Endothelial cell (in vitro differentiated cells): Measurements from ENCODE around the gene UMPS. TPM values are rescaled to one million over a fixed set of nuclear protein-coding genes. Genes with fewer than 3 reads are reported as not detected.

Experiments used
- DNase-seq: peaks from one replicate; pipeline ENCODE4 v3.0.0; 2021; ENCODE audit warnings: low spot score
- H3K27ac Mint-ChIP-seq: one replicate; pipeline ENCODE4 v1.8.0; 2021; ENCODE audit warnings: mixed read lengths, inconsistent platforms; ENCODE audit not compliant: unreplicated experiment
- H3K27me3 Mint-ChIP-seq: one replicate; pipeline ENCODE4 v1.8.0; 2021; ENCODE audit warnings: mild to moderate bottlenecking, moderate library complexity, mixed read lengths, inconsistent platforms; ENCODE audit not compliant: unreplicated experiment
- H3K36me3 Mint-ChIP-seq: one replicate; pipeline ENCODE4 v1.8.0; 2021; ENCODE audit warnings: mild to moderate bottlenecking, low read depth, mixed read lengths, inconsistent platforms; ENCODE audit not compliant: unreplicated experiment
- H3K4me1 Mint-ChIP-seq: one replicate; pipeline ENCODE4 v1.8.0; 2021; ENCODE audit warnings: mild to moderate bottlenecking, mixed read lengths, inconsistent platforms; ENCODE audit not compliant: unreplicated experiment
- H3K4me3 Mint-ChIP-seq: one replicate; pipeline ENCODE4 v1.8.0; 2021; ENCODE audit warnings: mild to moderate bottlenecking, mixed read lengths, inconsistent platforms; ENCODE audit not compliant: unreplicated experiment
- H3K9me3 Mint-ChIP-seq: one replicate; pipeline ENCODE4 v1.8.0; 2021; ENCODE audit warnings: mixed read lengths, inconsistent platforms; ENCODE audit not compliant: unreplicated experiment
- total RNA-seq: library from RNA; stranded (reverse); fragmentation: NEBNext Ultra II Directional; extraction: Animal tissue kit (Norgen Biotek cat#: 25700); gene quantifications from one replicate; pipeline ENCODE4 v1.2.1, GENCODE V29; 2021; ENCODE audit not compliant: unreplicated experiment
- TF ChIP-seq, protein P1 (sequence below): fragments of 200-600 bp; sonication (generic); IDR thresholded peaks from one replicate; pipeline ENCODE4 v1.5.0; 2021; ENCODE audit warnings: antibody characterized with exemption; ENCODE audit not compliant: unreplicated experiment

Gene UMPS
- total RNA-seq, 1 donor from 2014 or later = 27.1 TPM

DNA sequence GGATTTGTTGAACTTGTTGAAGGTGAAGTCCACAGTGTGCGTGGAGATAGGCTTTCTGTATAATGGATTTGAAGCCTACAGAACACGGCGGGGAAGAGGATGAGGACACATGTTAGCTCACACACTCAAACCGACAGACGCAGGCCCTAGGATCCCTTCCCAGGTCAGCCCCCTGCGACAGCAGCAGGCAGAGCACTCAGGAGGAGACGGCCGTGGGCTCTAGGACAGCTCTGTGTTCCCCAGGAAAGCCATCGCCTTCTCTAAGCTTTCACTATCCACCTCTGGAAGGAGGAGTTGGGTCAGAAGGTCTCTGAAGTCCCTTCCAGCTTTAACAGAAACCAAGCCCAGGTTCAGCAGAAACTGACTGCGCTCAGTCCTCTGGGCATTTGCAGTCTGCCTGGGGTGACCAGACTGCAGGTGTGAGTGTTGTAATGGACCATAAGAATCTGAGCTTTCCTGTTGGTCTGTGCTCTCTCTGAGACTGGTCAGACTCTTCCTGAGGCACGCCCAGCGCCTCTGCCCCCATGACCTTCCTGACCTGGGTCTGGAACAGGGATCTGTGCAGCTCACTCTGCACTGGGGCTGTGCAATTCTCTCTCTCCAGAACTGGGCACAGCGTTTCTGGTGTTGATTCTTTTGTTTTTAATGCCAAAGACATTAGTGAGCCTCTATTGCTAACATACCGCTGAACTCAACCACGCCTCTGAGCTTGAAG is 33.5 kb downstream of the UMPS start:
- TF ChIP-seq, protein P1, sequence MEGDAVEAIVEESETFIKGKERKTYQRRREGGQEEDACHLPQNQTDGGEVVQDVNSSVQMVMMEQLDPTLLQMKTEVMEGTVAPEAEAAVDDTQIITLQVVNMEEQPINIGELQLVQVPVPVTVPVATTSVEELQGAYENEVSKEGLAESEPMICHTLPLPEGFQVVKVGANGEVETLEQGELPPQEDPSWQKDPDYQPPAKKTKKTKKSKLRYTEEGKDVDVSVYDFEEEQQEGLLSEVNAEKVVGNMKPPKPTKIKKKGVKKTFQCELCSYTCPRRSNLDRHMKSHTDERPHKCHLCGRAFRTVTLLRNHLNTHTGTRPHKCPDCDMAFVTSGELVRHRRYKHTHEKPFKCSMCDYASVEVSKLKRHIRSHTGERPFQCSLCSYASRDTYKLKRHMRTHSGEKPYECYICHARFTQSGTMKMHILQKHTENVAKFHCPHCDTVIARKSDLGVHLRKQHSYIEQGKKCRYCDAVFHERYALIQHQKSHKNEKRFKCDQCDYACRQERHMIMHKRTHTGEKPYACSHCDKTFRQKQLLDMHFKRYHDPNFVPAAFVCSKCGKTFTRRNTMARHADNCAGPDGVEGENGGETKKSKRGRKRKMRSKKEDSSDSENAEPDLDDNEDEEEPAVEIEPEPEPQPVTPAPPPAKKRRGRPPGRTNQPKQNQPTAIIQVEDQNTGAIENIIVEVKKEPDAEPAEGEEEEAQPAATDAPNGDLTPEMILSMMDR = no peak
- no peaks in the 10 kb centered on the region for H3K9me3 Mint-ChIP-seq
- peaks cover 8% of the 10 kb centered on the region for H3K4me1 Mint-ChIP-seq
- H3K36me3 Mint-ChIP-seq = peaks cover 13% of the 10 kb centered on the region
- DNase-seq = no peak
- H3K27me3 Mint-ChIP-seq = peaks cover 1% of the 10 kb centered on the region
- H3K27ac Mint-ChIP-seq = no peak overlapping the region
- H3K4me3 Mint-ChIP-seq = no peak overlapping the region

DNA sequence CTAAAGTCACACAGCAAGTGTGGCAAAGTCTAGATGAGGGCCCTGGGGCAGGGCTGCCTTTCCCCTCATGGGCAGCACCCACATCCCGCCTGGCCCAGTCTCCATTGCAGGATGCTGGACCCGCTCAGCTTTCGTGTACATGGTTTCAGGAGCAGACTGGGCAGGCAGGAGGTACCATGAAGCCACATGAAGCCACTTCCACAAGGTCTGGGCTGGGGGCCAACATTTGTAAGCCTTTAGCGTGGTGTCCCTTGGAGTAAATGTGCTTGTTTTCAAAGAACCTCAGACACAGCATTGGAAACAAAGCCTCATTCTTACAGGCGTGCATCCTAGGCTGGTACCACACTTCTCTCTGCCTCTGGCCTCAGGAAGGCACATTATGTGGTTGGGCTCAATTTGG is 34.5 kb downstream of the UMPS start:
- TF ChIP-seq, protein P1 = no peak
- peaks cover 15% of the 10 kb centered on the region for H3K36me3 Mint-ChIP-seq

DNA sequence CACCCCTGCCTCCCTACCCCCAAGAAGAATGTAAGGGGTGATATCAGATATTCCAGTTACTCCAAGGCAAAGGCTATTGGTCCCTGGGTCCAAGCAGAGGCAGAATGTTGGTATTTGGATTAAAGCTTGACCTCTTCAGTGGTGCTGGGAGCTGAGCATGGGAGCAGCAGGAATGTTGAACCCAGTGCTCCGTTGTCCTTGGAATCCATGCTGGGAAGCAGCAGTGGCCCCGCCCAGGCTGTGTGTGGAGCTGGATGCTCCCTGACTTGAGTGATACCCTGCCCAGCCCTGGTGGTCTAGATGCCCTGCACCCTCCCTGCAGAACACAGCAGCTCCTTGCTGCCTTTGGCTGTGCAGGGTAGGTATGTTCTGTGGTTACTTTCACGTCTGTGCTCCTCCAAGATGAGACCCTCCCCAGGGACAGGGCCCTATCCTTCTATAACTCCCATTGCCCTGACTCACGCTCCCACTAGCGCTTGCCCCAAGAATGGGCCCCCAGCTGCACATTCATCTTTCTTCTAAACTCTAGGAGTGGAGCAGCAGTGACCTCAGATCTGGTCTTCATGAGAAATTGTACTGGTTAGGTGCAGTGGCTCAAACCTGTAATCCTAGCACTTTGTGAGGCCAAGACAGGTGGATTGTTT is 35.1 kb downstream of the UMPS start:
- Mint-ChIP-seq H3K27me3 (no peaks in the 10 kb centered on the region), H3K4me1 (peaks cover 8% of the 10 kb centered on the region), H3K27ac (no peak overlapping the region), H3K4me3 (no peak overlapping the region), H3K36me3 (peaks cover 18% of the 10 kb centered on the region), H3K9me3 (no peaks in the 10 kb centered on the region)
- no peak for DNase-seq
- TF ChIP-seq, protein P1 = no peak

More for the DNA sequence above, 34.5 kb downstream of the UMPS start:
- Mint-ChIP-seq H3K27ac (no peak overlapping the region), H3K9me3 (no peaks in the 10 kb centered on the region), H3K4me1 (peaks cover 8% of the 10 kb centered on the region), H3K27me3 (no peaks in the 10 kb centered on the region), H3K4me3 (no peak overlapping the region)
- no peak for DNase-seq

DNA sequence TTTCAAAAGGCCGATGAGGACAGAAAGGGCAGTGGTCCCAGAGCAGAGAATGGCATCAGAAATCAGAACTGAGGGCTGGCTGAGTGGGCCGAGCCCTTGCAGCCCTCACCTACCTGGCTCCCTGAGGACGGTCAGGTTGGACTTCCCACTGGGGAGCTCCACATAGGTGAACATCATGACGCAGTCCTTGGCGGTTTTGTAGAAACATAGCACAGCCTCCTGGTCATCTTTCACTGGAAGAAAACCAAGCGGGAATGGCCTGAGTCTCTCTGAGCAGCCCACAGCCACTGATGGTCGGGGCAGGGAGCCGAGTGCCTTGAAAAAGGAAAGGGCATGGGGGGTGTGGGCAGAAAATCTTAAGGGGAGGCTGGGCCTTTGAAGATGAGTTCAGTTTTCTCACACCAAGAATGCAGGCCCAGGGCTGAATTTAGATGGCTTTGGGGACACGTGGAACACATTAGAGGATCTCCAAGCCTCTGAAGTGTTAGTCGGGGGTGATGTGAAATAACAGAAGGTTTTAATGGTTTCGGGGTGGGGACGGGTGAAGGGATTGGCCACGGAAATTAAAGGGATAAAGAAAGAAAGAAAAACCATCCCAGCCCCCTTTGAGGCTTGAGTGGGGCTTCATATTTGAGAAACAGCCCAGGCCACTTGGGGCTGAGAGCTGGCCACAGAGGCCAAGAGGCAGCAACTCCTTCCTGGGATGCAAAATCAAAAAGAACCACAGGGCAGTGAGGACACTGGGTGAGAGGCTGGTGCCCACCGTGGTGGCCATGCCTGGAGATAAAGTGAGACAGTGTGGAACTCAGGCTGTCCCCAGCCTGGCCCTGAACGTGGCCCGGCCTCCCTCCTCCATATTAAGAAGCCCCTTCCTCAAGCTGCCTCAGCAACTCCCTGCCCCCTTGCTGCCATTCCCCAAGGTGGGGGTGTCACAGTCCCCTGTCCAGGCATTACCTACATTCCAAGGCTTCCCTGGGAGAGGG is 36.2 kb downstream of the UMPS start:
- H3K36me3 Mint-ChIP-seq = peaks cover 18% of the 10 kb centered on the region
- no peaks in the 10 kb centered on the region for H3K27me3 Mint-ChIP-seq
- H3K27ac Mint-ChIP-seq = peak overlapping the region; percentile 76
- no peak for DNase-seq
- H3K9me3 Mint-ChIP-seq = no peaks in the 10 kb centered on the region
- TF ChIP-seq, protein P1 = no peak
- peaks cover 7% of the 10 kb centered on the region for H3K4me1 Mint-ChIP-seq
- peak overlapping the region; percentile 28 for H3K4me3 Mint-ChIP-seq
